DOHH2 (cell line): ENCODE data around the gene CARD10.

Experiments
- H3F3A ChIP-seq: fragments of 200-600 bp; sonication (generic), shearing (Covaris generic); 2 replicates; pipeline ENCODE4 v1.6.0; 2016; ENCODE audit warnings: antibody characterized with exemption, mild to moderate bottlenecking; ENCODE audit not compliant: control insufficient read depth, insufficient read depth
- H3K27ac ChIP-seq: fragments of 200-600 bp; sonication (generic); 2 replicates; pipeline ENCODE4 v1.5.1; 2014; ENCODE audit warnings: low read depth, mild to moderate bottlenecking, low read length, moderate library complexity
- H3K27me3 ChIP-seq: fragments of 200-600 bp; sonication (generic); 2 replicates; pipeline ENCODE4 v1.6.1; 2014; ENCODE audit warnings: mild to moderate bottlenecking, low read length, mixed read lengths; ENCODE audit not compliant: control insufficient read depth
- H3K36me3 ChIP-seq: fragments of 200-600 bp; sonication (generic); 2 replicates; pipeline ENCODE4 v1.6.1; 2014; ENCODE audit warnings: mild to moderate bottlenecking, low read length, moderate library complexity, mixed read lengths; ENCODE audit not compliant: control insufficient read depth
- H3K4me1 ChIP-seq: fragments of 200-600 bp; sonication (generic); 2 replicates; pipeline ENCODE4 v1.6.1; 2014; ENCODE audit warnings: mild to moderate bottlenecking, low read length, mixed read lengths; ENCODE audit not compliant: control insufficient read depth
- H3K4me2 ChIP-seq: fragments of 200-600 bp; sonication (generic); 2 replicates; pipeline ENCODE4 v1.6.0; 2014; ENCODE audit warnings: mild to moderate bottlenecking, low read length, moderate library complexity
- H3K4me3 ChIP-seq: fragments of 200-600 bp; sonication (generic); 2 replicates; pipeline ENCODE4 v1.5.1; 2014; ENCODE audit warnings: mild to moderate bottlenecking, low read length, mixed read lengths
- H3K79me2 ChIP-seq: fragments of 200-600 bp; sonication (generic); 2 replicates; pipeline ENCODE4 v1.6.1; 2014; ENCODE audit warnings: mild to moderate bottlenecking, low read length, mixed read lengths; ENCODE audit not compliant: control insufficient read depth
- H3K9me2 ChIP-seq: fragments of 200-600 bp; sonication (generic); replicated peaks from 2 replicates; pipeline ENCODE4 v1.6.1; 2014; ENCODE audit warnings: mild to moderate bottlenecking, low read length, mixed read lengths; ENCODE audit not compliant: control insufficient read depth
- H3K9me3 ChIP-seq: fragments of 200-600 bp; sonication (generic); 2 replicates; pipeline ENCODE4 v1.6.1; 2014; ENCODE audit warnings: antibody characterized with exemption, low read length, mixed read lengths; ENCODE audit not compliant: control insufficient read depth, insufficient read depth
- H4K20me1 ChIP-seq: fragments of 200-600 bp; sonication (generic); 2 replicates; pipeline ENCODE4 v1.6.0; 2014; ENCODE audit warnings: low read depth, mild to moderate bottlenecking, antibody characterized with exemption, low read length, moderate library complexity; ENCODE audit not compliant: control insufficient read depth, insufficient read depth
- EZH2phosphoT487 ChIP-seq: fragments of 200-600 bp; sonication (generic); IDR thresholded peaks from 2 replicates; pipeline ENCODE4 v1.6.1; 2017; ENCODE audit warnings: borderline replicate concordance, mild to moderate bottlenecking, antibody characterized with exemption, low read length, moderate library complexity, mixed read lengths
- TF ChIP-seq, protein P1 (sequence below): fragments of 200-600 bp; sonication (generic); IDR thresholded peaks from one replicate; pipeline ENCODE4 v1.5.1; 2014; ENCODE audit warnings: antibody characterized with exemption, mild to moderate bottlenecking, low read depth, low read length; ENCODE audit not compliant: poor library complexity, severe bottlenecking

CARD10 gene

DNA sequence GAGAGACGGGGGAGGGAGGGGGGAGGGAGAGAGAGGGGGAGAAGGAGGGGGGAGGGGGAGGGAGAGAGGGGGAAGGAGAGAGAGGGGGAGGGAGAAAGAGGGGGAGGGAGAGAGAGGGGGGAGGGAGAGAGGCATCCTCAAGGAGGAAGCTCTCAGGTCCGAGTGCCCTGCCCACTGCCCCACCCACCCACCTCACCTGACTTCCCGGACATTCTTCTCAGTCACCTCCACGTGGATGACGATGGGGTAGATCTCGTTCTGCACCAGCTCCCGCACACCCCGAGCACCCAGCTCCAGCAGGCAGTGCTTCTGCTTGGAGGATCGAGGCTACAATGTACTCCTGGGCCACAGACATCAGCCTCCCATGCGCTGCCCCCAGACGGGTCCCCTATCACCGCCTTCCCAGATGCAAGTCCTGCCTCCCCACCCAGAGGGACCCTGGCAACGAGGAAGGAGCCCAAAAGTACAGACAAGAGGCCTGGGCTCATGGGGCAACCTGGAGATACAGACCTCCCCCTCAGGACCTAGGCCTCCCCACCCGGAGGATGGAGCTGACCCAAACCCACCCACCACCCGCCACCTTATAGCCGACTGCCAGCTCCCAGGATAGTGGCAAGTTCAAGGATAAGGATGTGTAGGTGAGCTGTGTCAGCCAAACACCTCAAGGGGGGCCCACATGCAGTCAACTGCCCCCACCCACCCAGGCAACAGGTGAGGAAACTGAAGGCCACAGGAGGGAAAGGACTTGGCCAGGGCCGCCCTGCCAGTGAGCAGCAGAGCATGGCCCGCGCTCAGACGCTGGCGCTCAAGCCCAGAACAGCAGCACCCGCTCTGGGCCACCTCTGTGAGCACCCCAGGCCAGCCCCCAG, 27.4 kb downstream of the CARD10 start:
- Histone ChIP-seq H3K4me2 (peak overlapping the region; percentile 40; the same call in 1 of the 2 replicates), H3K27me3 (no peaks in the 10 kb centered on the region), H3K36me3 (no peaks in the 10 kb centered on the region), H3K4me3 (no peak overlapping the region), H3K4me1 (peaks cover 48% of the 10 kb centered on the region), H3K79me2 (peaks cover 4% of the 10 kb centered on the region), H3K9me2 (no peaks in the 10 kb centered on the region), H4K20me1 (no peaks in the 10 kb centered on the region), H3K9me3 (no peaks in the 10 kb centered on the region), H3F3A (no peaks in the 10 kb centered on the region; the same call in 1 of the 2 replicates), H3K27ac (no peak overlapping the region)
- TF ChIP-seq EZH2phosphoT487 = no peak
- TF ChIP-seq, protein P1, sequence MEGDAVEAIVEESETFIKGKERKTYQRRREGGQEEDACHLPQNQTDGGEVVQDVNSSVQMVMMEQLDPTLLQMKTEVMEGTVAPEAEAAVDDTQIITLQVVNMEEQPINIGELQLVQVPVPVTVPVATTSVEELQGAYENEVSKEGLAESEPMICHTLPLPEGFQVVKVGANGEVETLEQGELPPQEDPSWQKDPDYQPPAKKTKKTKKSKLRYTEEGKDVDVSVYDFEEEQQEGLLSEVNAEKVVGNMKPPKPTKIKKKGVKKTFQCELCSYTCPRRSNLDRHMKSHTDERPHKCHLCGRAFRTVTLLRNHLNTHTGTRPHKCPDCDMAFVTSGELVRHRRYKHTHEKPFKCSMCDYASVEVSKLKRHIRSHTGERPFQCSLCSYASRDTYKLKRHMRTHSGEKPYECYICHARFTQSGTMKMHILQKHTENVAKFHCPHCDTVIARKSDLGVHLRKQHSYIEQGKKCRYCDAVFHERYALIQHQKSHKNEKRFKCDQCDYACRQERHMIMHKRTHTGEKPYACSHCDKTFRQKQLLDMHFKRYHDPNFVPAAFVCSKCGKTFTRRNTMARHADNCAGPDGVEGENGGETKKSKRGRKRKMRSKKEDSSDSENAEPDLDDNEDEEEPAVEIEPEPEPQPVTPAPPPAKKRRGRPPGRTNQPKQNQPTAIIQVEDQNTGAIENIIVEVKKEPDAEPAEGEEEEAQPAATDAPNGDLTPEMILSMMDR = no peak

DNA sequence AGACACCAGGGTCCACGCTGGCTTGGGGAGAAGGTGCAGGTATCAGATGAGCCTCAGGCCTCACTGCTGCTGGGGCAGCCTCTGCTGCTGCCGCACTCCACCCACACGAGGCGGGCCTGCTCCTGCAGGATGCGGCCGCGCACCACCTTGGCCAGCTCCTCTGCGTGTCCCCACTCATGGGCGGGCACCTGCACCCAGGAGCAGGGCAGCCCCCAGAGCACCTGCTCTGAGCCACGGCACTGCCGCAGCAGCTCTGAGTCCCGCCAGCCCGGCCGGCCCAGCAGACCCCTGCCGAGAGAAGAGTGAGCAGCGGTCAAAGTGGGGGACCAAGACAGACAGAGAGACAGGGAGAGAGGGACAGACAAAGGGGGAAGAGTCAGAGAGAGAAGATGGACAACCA, 28.1 kb downstream of the CARD10 start:
- no peak overlapping the region for H3K4me2 ChIP-seq
- H3K27ac ChIP-seq = no peak overlapping the region
- H3K36me3 ChIP-seq = peaks cover under 1% of the 10 kb centered on the region
- H3K4me3 ChIP-seq = no peak overlapping the region
- H3F3A ChIP-seq = no peaks in the 10 kb centered on the region; the same call in 1 of the 2 replicates
- H3K9me3 ChIP-seq = no peaks in the 10 kb centered on the region
- H4K20me1 ChIP-seq = no peaks in the 10 kb centered on the region
- H3K79me2 ChIP-seq = peaks cover 10% of the 10 kb centered on the region
- H3K27me3 ChIP-seq = no peaks in the 10 kb centered on the region
- peaks cover 53% of the 10 kb centered on the region for H3K4me1 ChIP-seq
- no peak for TF ChIP-seq EZH2phosphoT487
- TF ChIP-seq, protein P1 = no peak
- no peaks in the 10 kb centered on the region for H3K9me2 ChIP-seq

DNA sequence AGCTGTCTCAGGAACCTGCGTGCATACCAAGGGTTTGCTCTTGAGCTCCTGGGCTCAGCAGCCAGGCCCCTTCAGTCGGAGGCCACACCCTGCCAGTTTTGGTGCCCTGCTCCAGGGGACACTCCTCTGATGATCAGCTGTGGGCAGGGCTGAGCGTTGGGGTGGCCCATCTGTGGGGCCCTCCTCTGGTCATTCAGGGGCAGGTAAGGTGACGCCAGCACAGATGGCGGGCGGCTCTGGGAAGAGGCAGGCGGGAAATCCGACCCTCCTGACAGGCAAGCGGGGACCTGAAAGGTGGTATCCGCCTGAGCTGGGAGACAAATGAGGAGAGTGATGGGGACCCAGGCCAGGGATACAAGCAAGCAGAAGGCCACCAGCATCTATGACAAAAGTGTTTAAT, 29.2 kb downstream of the CARD10 start:
- H3F3A ChIP-seq = no peaks in the 10 kb centered on the region; the same call in 1 of the 2 replicates
- H3K4me3 ChIP-seq = no peak overlapping the region
- peaks cover 21% of the 10 kb centered on the region for H3K79me2 ChIP-seq
- no peaks in the 10 kb centered on the region for H3K9me2 ChIP-seq
- no peaks in the 10 kb centered on the region for H3K9me3 ChIP-seq
- no peaks in the 10 kb centered on the region for H3K27me3 ChIP-seq
- H3K4me2 ChIP-seq = no peak overlapping the region
- peaks cover 12% of the 10 kb centered on the region for H3K36me3 ChIP-seq
- peaks cover 53% of the 10 kb centered on the region for H3K4me1 ChIP-seq
- H3K27ac ChIP-seq = no peak overlapping the region
- TF ChIP-seq, protein P1 = no peak
- TF ChIP-seq EZH2phosphoT487 = no peak
- H4K20me1 ChIP-seq = no peaks in the 10 kb centered on the region
